CD4-positive, alpha-beta T cell (primary cell): ENCODE results near the gene HCCS. TPM values are rescaled to one million over a fixed set of nuclear protein-coding genes. Genes with fewer than 3 reads are reported as not detected.

ENCODE experiments used
- ATAC-seq: fragments of 200-7000 bp; cut with Tn5 transposase; one replicate; pipeline ENCODE4 v1.10.0; 2022; ENCODE audit warnings: mild to moderate bottlenecking; ENCODE audit not compliant: poor library complexity
- CTCF ChIA-PET: fragments of 350-600 bp; sonication (Branson Sonifier 250); formaldehyde crosslinking; loops from one replicate; lab custom pipeline; 2021; ENCODE audit warnings: antibody characterized with exemption, inconsistent platforms; lab: Charles Lee
- POLR2A ChIA-PET: fragments of 350-600 bp; sonication (Branson Sonifier 250); formaldehyde crosslinking; loops from one replicate; lab custom pipeline; 2021; ENCODE audit warnings: antibody characterized with exemption, inconsistent platforms; lab: Charles Lee
- DNase-seq, 14 experiments: peaks; one replicate each; pipeline ENCODE4 v3.0.0-alpha.2; 2013 to 2020; ENCODE audit warnings: mixed read lengths in 2 of 14
- H3K27ac ChIP-seq, 2 donors: one replicate each; pipeline versions ENCODE4 v1.5.1 to v1.7.0; 2013; ENCODE audit warnings: low read length in 2 of 2, low read depth in 1 of 2, mild to moderate bottlenecking in 1 of 2
- H3K27me3 ChIP-seq, 2 experiments: 1 replicate in 1 of 2; 2 replicates in 1 of 2; pipeline versions ENCODE4 v1.6.1 to v1.7.0; 2013; ENCODE audit warnings: low read length in 2 of 2, control low read depth in 1 of 2, mild to moderate bottlenecking in 1 of 2, moderate library complexity in 1 of 2; ENCODE audit not compliant: insufficient read depth in 2 of 2, control insufficient read depth in 1 of 2
- H3K36me3 ChIP-seq: one replicate; pipeline ENCODE4 v1.6.1; 2013; ENCODE audit warnings: low read length, control low read depth; ENCODE audit not compliant: insufficient read depth
- H3K4me1 ChIP-seq: one replicate; pipeline ENCODE4 v1.6.1; 2013; ENCODE audit warnings: low read length, control low read depth; ENCODE audit not compliant: insufficient read depth
- H3K4me3 ChIP-seq: one replicate; pipeline ENCODE4 v1.5.1; 2013; ENCODE audit warnings: mild to moderate bottlenecking, low read length, moderate library complexity
- H3K9me3 ChIP-seq, 2 experiments: 1 replicate in 1 of 2; 2 replicates in 1 of 2; pipeline versions ENCODE4 v1.6.1 to v1.7.0; 2013; ENCODE audit warnings: low read length in 2 of 2, mild to moderate bottlenecking in 2 of 2, control low read depth in 1 of 2, moderate library complexity in 1 of 2; ENCODE audit not compliant: control insufficient read depth in 1 of 2, insufficient read depth in 1 of 2
- H3K27ac Mint-ChIP-seq: one replicate; pipeline ENCODE4 v1.8.0; 2020; ENCODE audit warnings: mixed read lengths
- H3K27me3 Mint-ChIP-seq: one replicate; pipeline ENCODE4 v1.8.0; 2021; ENCODE audit warnings: mixed read lengths
- H3K36me3 Mint-ChIP-seq: one replicate; pipeline ENCODE4 v1.8.0; 2021; ENCODE audit warnings: low read depth, mixed read lengths
- H3K4me1 Mint-ChIP-seq: one replicate; pipeline ENCODE4 v1.8.0; 2021; ENCODE audit warnings: low read depth, mixed read lengths
- H3K4me3 Mint-ChIP-seq: one replicate; pipeline ENCODE4 v1.8.0; 2020; ENCODE audit warnings: mild to moderate bottlenecking, mixed read lengths
- H3K9me3 Mint-ChIP-seq: one replicate; pipeline ENCODE4 v1.8.0; 2020; ENCODE audit warnings: mixed read lengths
- intact Hi-C, 2 experiments: fragments of 100-400 bp; cut with DNase I in 1 of 2; cut with micrococcal nuclease in 1 of 2; formaldehyde crosslinking; loops; one replicate each; pipeline versions ENCODE4 v1.15.1 to v1.9.0; 2023 to 2025; cut with DNase I, micrococcal nuclease
- total RNA-seq, 174 experiments: library from RNA in 2 of 174; stranded (reverse) in 2 of 174; gene quantifications; one replicate each; pipeline ENCODE4 v1.2.3 and lab custom pipeline; 2021 to 2026
- TF ChIP-seq, protein P1 (sequence below): fragments of 200-600 bp; IDR thresholded peaks from one replicate; pipeline ENCODE4 v1.8.0; 2022; ENCODE audit warnings: antibody characterized with exemption, mild to moderate bottlenecking

The HCCS gene
- total RNA-seq, 2 experiments from 2014 or later: 7.3 to 7.7 TPM

GRCh38 chrX:11081511-11081910 is 29.6 kb upstream of the HCCS start:
- no peaks in the 10 kb centered on the region for H3K27me3 ChIP-seq
- POLR2A ChIA-PET: no interaction called here
- CTCF ChIA-PET: no interaction called here
- no peaks in the 10 kb centered on the region for H3K36me3 Mint-ChIP-seq
- H3K9me3 Mint-ChIP-seq: no peaks in the 10 kb centered on the region
- H3K9me3 ChIP-seq: peaks cover 0 to 4% of the 10 kb centered on the region in 2 experiments
- ATAC-seq (no peak), DNase-seq (no peak)
- TF ChIP-seq, protein P1, sequence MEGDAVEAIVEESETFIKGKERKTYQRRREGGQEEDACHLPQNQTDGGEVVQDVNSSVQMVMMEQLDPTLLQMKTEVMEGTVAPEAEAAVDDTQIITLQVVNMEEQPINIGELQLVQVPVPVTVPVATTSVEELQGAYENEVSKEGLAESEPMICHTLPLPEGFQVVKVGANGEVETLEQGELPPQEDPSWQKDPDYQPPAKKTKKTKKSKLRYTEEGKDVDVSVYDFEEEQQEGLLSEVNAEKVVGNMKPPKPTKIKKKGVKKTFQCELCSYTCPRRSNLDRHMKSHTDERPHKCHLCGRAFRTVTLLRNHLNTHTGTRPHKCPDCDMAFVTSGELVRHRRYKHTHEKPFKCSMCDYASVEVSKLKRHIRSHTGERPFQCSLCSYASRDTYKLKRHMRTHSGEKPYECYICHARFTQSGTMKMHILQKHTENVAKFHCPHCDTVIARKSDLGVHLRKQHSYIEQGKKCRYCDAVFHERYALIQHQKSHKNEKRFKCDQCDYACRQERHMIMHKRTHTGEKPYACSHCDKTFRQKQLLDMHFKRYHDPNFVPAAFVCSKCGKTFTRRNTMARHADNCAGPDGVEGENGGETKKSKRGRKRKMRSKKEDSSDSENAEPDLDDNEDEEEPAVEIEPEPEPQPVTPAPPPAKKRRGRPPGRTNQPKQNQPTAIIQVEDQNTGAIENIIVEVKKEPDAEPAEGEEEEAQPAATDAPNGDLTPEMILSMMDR: no peak
- no peaks in the 10 kb centered on the region for H3K4me1 ChIP-seq
- H3K27ac ChIP-seq: no peak overlapping the region
- H3K4me3 ChIP-seq: no peak overlapping the region
- no peaks in the 10 kb centered on the region for H3K36me3 ChIP-seq
- intact Hi-C loops: no loop called here
- H3K27me3 Mint-ChIP-seq: no peaks in the 10 kb centered on the region
- no peak overlapping the region for H3K4me3 Mint-ChIP-seq
- no peak overlapping the region for H3K27ac Mint-ChIP-seq
- no peaks in the 10 kb centered on the region for H3K4me1 Mint-ChIP-seq

- H3K4me1 Mint-ChIP-seq: no peaks in the 10 kb centered on the region
- peaks cover 0 to 4% of the 10 kb centered on the region in 2 experiments for H3K9me3 ChIP-seq
- no peak overlapping the region for H3K4me3 ChIP-seq
- ChIA-PET CTCF (no interaction called here), POLR2A (no interaction called here)
- ATAC-seq (no peak), DNase-seq (no peak)
- no peaks in the 10 kb centered on the region for H3K9me3 Mint-ChIP-seq
- TF ChIP-seq, protein P1: no peak
- H3K27me3 ChIP-seq: no peaks in the 10 kb centered on the region
- intact Hi-C loops: no loop called here
- no peak overlapping the region for H3K4me3 Mint-ChIP-seq
- H3K36me3 Mint-ChIP-seq: no peaks in the 10 kb centered on the region
- H3K36me3 ChIP-seq: no peaks in the 10 kb centered on the region
- no peaks in the 10 kb centered on the region for H3K4me1 ChIP-seq
- no peak overlapping the region for H3K27ac Mint-ChIP-seq
- H3K27me3 Mint-ChIP-seq: no peaks in the 10 kb centered on the region
- no peak overlapping the region for H3K27ac ChIP-seq
These were observed 25.8 kb upstream of the HCCS start for GRCh38 chrX:11085305-11085704.

GRCh38 chrX:11089802-11090201 is 21.3 kb upstream of the HCCS start:
- H3K4me1 Mint-ChIP-seq: no peaks in the 10 kb centered on the region
- ATAC-seq: no peak
- Histone ChIP-seq H3K4me1 (no peaks in the 10 kb centered on the region), H3K4me3 (no peak overlapping the region), H3K36me3 (no peaks in the 10 kb centered on the region), H3K27me3 (no peaks in the 10 kb centered on the region), H3K27ac (no peak overlapping the region), H3K9me3 (peaks cover 0 to 4% of the 10 kb centered on the region in 2 experiments)
- H3K36me3 Mint-ChIP-seq: no peaks in the 10 kb centered on the region
- no peak overlapping the region for H3K4me3 Mint-ChIP-seq
- DNase-seq: no peak
- H3K27me3 Mint-ChIP-seq: no peaks in the 10 kb centered on the region
- POLR2A ChIA-PET: no interaction called here
- no peak overlapping the region for H3K27ac Mint-ChIP-seq
- intact Hi-C loops: no loop called here
- H3K9me3 Mint-ChIP-seq: peaks cover 6% of the 10 kb centered on the region
- CTCF ChIA-PET: no interaction called here
- TF ChIP-seq, protein P1: no peak
